CD1c-positive myeloid dendritic cell (primary cell): Measurements from ENCODE around the gene ITPR2.

Source experiments
- DNase-seq: peaks from one replicate; pipeline ENCODE4 v3.0.0-alpha.2; 2016; ENCODE audit errors: extremely low spot score

The ITPR2 gene

GRCh38 chr12:26573225-26573909 is 259.6 kb downstream of the ITPR2 start:
- DNase-seq, result peak; percentile 7

GRCh38 chr12:26572137-26572536 is 260.9 kb downstream of the ITPR2 start:
- no peak for DNase-seq

- no peak for DNase-seq
These were observed 261.4 kb downstream of the ITPR2 start for GRCh38 chr12:26571560-26571959.

- DNase-seq, result no peak
These were observed 265.9 kb downstream of the ITPR2 start for GRCh38 chr12:26567126-26567525.

- DNase-seq, result no peak
These were observed 266.3 kb downstream of the ITPR2 start for GRCh38 chr12:26566675-26567074.

GRCh38 chr12:26566186-26566585 is 266.8 kb downstream of the ITPR2 start:
- DNase-seq, result no peak

- no peak for DNase-seq
These were observed 268.6 kb downstream of the ITPR2 start for GRCh38 chr12:26564391-26564790.

- no peak for DNase-seq
These were observed 269.4 kb downstream of the ITPR2 start for GRCh38 chr12:26563552-26563951.

- DNase-seq, result no peak
These were observed 275.7 kb downstream of the ITPR2 start for GRCh38 chr12:26557326-26557725.

- no peak for DNase-seq
These were observed 276.1 kb downstream of the ITPR2 start for GRCh38 chr12:26556916-26557315.

- DNase-seq, result no peak
These were observed 277.9 kb downstream of the ITPR2 start for GRCh38 chr12:26555139-26555538.

- DNase-seq, result no peak
These were observed 278.7 kb downstream of the ITPR2 start for GRCh38 chr12:26554332-26554731.

GRCh38 chr12:26551385-26551784 is 281.6 kb downstream of the ITPR2 start:
- DNase-seq, result no peak

GRCh38 chr12:26548227-26548626 is 284.8 kb downstream of the ITPR2 start:
- no peak for DNase-seq

GRCh38 chr12:26546535-26547314 is 286.3 kb downstream of the ITPR2 start:
- DNase-seq, result no peak

GRCh38 chr12:26539131-26539530 is 293.9 kb downstream of the ITPR2 start:
- no peak for DNase-seq

- no peak for DNase-seq
These were observed 295.3 kb downstream of the ITPR2 start for GRCh38 chr12:26537651-26538050.

- no peak for DNase-seq
These were observed 295.9 kb downstream of the ITPR2 start for GRCh38 chr12:26537126-26537525.

- DNase-seq, result no peak
These were observed 297.2 kb downstream of the ITPR2 start for GRCh38 chr12:26535826-26536225.

- no peak for DNase-seq
These were observed 298.9 kb downstream of the ITPR2 start for GRCh38 chr12:26534071-26534470.

- no peak for DNase-seq
These were observed 299.8 kb downstream of the ITPR2 start for GRCh38 chr12:26533211-26533610.

- DNase-seq, result no peak
These were observed 302.5 kb downstream of the ITPR2 start for GRCh38 chr12:26530461-26530860.

- DNase-seq, result no peak
These were observed 304.1 kb downstream of the ITPR2 start for GRCh38 chr12:26528943-26529342.
